Endothelial cell of umbilical vein (primary cell): ENCODE results near the gene SH2D3C. TPM values are rescaled to one million over a fixed set of nuclear protein-coding genes. Genes with fewer than 3 reads are reported as not detected.

Experiments
- BruUV-seq: library from RNA; stranded (reverse); fragments of 400-500 nt; replicated peaks from 2 replicates; lab custom pipeline; 2021; lab: Mats Ljungman, UMichigan
- CTCF ChIA-PET: fragments of 300-600, 350-600 bp; sonication (Branson Sonifier 250); formaldehyde crosslinking; loops from one replicate; lab custom pipeline; 2021; ENCODE audit warnings: antibody characterized with exemption, inconsistent platforms; lab: Charles Lee
- POLR2A ChIA-PET: fragments of 300-600, 350-600 bp; sonication (Branson Sonifier 250); formaldehyde crosslinking; loops from one replicate; lab custom pipeline; 2021; ENCODE audit warnings: antibody characterized with exemption, inconsistent platforms; lab: Charles Lee
- DNase-seq: peaks from one replicate; pipeline ENCODE4 v3.0.0-alpha.2; 2011; ENCODE audit warnings: low read depth, low spot score
- FAIRE-seq: peaks from 2 replicates; lab custom pipeline; 2011; peaks lifted over from hg19 to GRCh38; lab: Jason Lieb, UNC
- H2AFZ ChIP-seq: 2 replicates; pipeline ENCODE4 v1.6.0; 2012; ENCODE audit warnings: low read depth, low read length, control low read depth, inconsistent platforms
- H3K27ac ChIP-seq: 2 replicates; pipeline ENCODE4 v1.5.1; 2011; ENCODE audit warnings: low read depth, mild to moderate bottlenecking, control low read depth, low read length, moderate library complexity; ENCODE audit not compliant: insufficient read depth
- H3K27me3 ChIP-seq, 2 experiments: 2 replicates each; pipeline versions ENCODE4 v1.6.0 to v1.6.1; 2011; ENCODE audit warnings: low read length in 2 of 2, mixed read lengths in 1 of 2; ENCODE audit not compliant: control insufficient read depth in 2 of 2, insufficient read depth in 2 of 2
- H3K36me3 ChIP-seq, 2 experiments: 2 replicates in 1 of 2; 3 replicates in 1 of 2; pipeline ENCODE4 v1.5.1; 2011; ENCODE audit warnings: low read length in 2 of 2, mild to moderate bottlenecking in 1 of 2, moderate library complexity in 1 of 2; ENCODE audit not compliant: control insufficient read depth in 2 of 2, insufficient read depth in 2 of 2; ENCODE audit errors: extremely low read depth in 1 of 2
- H3K4me1 ChIP-seq: 3 replicates; pipeline ENCODE4 v1.5.1; 2011; ENCODE audit warnings: mild to moderate bottlenecking, low read length; ENCODE audit not compliant: control insufficient read depth, insufficient read depth; ENCODE audit errors: extremely low read depth
- H3K4me2 ChIP-seq: 2 replicates; pipeline ENCODE4 v1.6.1; 2011; ENCODE audit warnings: low read length, control low read depth, mixed read lengths; ENCODE audit not compliant: insufficient read depth
- H3K4me3 ChIP-seq, 3 experiments: fragments of 200-600 bp in 1 of 3; sonication (generic), shearing (Covaris generic) in 1 of 3; replicated peaks in 1 of 3; 2 replicates each; pipeline ENCODE4 v1.5.1; 2011 to 2016; ENCODE audit warnings: control low read depth in 3 of 3, low read length in 3 of 3, mild to moderate bottlenecking in 2 of 3, inconsistent platforms in 1 of 3, low read depth in 1 of 3, moderate library complexity in 1 of 3; ENCODE audit not compliant: insufficient read depth in 1 of 3
- H3K79me2 ChIP-seq: 2 replicates; pipeline ENCODE4 v1.6.0; 2012; ENCODE audit warnings: low read length, inconsistent platforms; ENCODE audit not compliant: control insufficient read depth, insufficient read depth
- H3K9ac ChIP-seq: replicated peaks from 2 replicates; pipeline ENCODE3; 2011; ENCODE audit warnings: low read length, control low read depth; ENCODE audit not compliant: insufficient read depth; ENCODE audit errors: extremely low read depth
- H3K9me1 ChIP-seq: replicated peaks from 3 replicates; pipeline ENCODE4 v1.6.0; 2011; ENCODE audit warnings: mild to moderate bottlenecking, low read length; ENCODE audit not compliant: control insufficient read depth, insufficient read depth; ENCODE audit errors: extremely low read depth
- H3K9me3 ChIP-seq: replicated peaks from 2 replicates; pipeline ENCODE4 v1.5.1; 2012; ENCODE audit warnings: low read length, inconsistent platforms; ENCODE audit not compliant: control insufficient read depth, insufficient read depth
- H4K20me1 ChIP-seq: replicated peaks from 2 replicates; pipeline ENCODE3; 2011; ENCODE audit warnings: mild to moderate bottlenecking, low read length; ENCODE audit not compliant: control insufficient read depth, insufficient read depth; ENCODE audit errors: extremely low read depth
- EZH2 ChIP-seq: IDR thresholded peaks from 2 replicates; pipeline ENCODE4 v1.6.1; 2012; ENCODE audit warnings: borderline replicate concordance, low read depth, mild to moderate bottlenecking, moderate library complexity, low read length, inconsistent platforms; ENCODE audit not compliant: severe bottlenecking
- FOS ChIP-seq: IDR thresholded peaks from 2 replicates; pipeline ENCODE4 v1.6.1; 2011; ENCODE audit warnings: mild to moderate bottlenecking, low read length, moderate library complexity, borderline replicate concordance; ENCODE audit not compliant: insufficient read depth
- GATA2 ChIP-seq: IDR thresholded peaks from 2 replicates; pipeline ENCODE4 v1.7.0; 2011; ENCODE audit warnings: low read depth, mild to moderate bottlenecking, moderate library complexity, mixed read lengths, low read length; ENCODE audit not compliant: insufficient read length, insufficient read depth
- JUN ChIP-seq: IDR thresholded peaks from 2 replicates; pipeline ENCODE4 v1.6.1; 2011; ENCODE audit warnings: borderline replicate concordance, low read depth; ENCODE audit not compliant: insufficient read length, insufficient read depth
- MYC ChIP-seq: IDR thresholded peaks from one replicate; pipeline ENCODE4 v1.6.1; 2011; ENCODE audit warnings: mild to moderate bottlenecking, low read depth, low read length
- POLR2A ChIP-seq: IDR thresholded peaks from 2 replicates; pipeline ENCODE4 v1.6.1; 2012; ENCODE audit warnings: low read depth, mild to moderate bottlenecking, control low read depth, low read length
- POLR2AphosphoS5 ChIP-seq: IDR thresholded peaks from 2 replicates; pipeline ENCODE4 v1.6.1; 2012; ENCODE audit warnings: low read depth, mild to moderate bottlenecking, control low read depth, low read length, moderate library complexity; ENCODE audit not compliant: insufficient read depth
- dilution Hi-C: fragments of 300-500 bp; cut with MboI; formaldehyde crosslinking; loops from one replicate; pipeline ENCODE4 v1.15.0; 2019; ENCODE audit warnings: low sequenced_read_pairs; ENCODE audit not compliant: extremely low pct_ligation_motif_present
- intact Hi-C: fragments of 100-400 bp; cut with micrococcal nuclease; formaldehyde crosslinking; loops from one replicate; pipeline ENCODE4 v1.10.0; 2022
- polyA plus RNA-seq, 4 experiments: library from polyadenylated mRNA; depleted of rRNA in 3 of 4; stranded (reverse) in 3 of 4; unstranded in 1 of 4; fragments of >200 nt; gene quantifications; 2 replicates each; pipeline versions ENCODE4 v1.2.1 to v1.2.3, GENCODE V29; 2011 to 2012; ENCODE audit warnings: missing spikeins in 1 of 4
- total RNA-seq: library from RNA; stranded (reverse); gene quantifications from 2 replicates; pipeline ENCODE4 v1.2.3, GENCODE V29; 2021
- TF ChIP-seq, protein P1 (sequence below): IDR thresholded peaks from 2 replicates; pipeline ENCODE4 v1.6.1; 2011; ENCODE audit not compliant: insufficient read depth, insufficient read length
- TF ChIP-seq, protein P2 (sequence below), 2 donors: IDR thresholded peaks; 1 replicate in 1 of 2; 2 replicates in 1 of 2; pipeline ENCODE4 v1.5.1; 2011; ENCODE audit warnings: low read length in 2 of 2, mild to moderate bottlenecking in 2 of 2, moderate library complexity in 2 of 2, control low read depth in 1 of 2, inconsistent platforms in 1 of 2, low read depth in 1 of 2; ENCODE audit not compliant: insufficient read depth in 1 of 2; ENCODE audit errors: extremely low read depth in 1 of 2

Gene SH2D3C
- total and polyA plus RNA-seq, 2 donors (not counting 3 experiments of a cell fraction or from before 2014, with no cell fraction given), result 95.0 to 173 TPM

GRCh38 chr9:127700594-127701255, 77.7 kb downstream of the SH2D3C start:
- intact Hi-C loops (no loop called here), dilution Hi-C loops (no loop called here)
- no peaks in the 10 kb centered on the region for H3K79me2 ChIP-seq
- H4K20me1 ChIP-seq, result no peaks in the 10 kb centered on the region
- H3K9me3 ChIP-seq, result no peaks in the 10 kb centered on the region
- no peaks in the 10 kb centered on the region for H3K27me3 ChIP-seq
- H3K27ac ChIP-seq, result no peak overlapping the region
- BruUV-seq, result no TSS peak
- ChIA-PET CTCF (interaction anchor here (1.0 kb wide), 1 partner anchor 175 kb away, joined by 3 read pairs; no protein-coding TSS in a partner anchor), POLR2A (interaction anchor here (0.6 kb wide), 1 partner anchor 39 kb away, joined by 3 read pairs; no protein-coding TSS in a partner anchor)
- H3K4me1 ChIP-seq, result no peaks in the 10 kb centered on the region
- no peak overlapping the region for H3K4me3 ChIP-seq
- H3K36me3 ChIP-seq, result no peaks in the 10 kb centered on the region
- no peak for TF ChIP-seq JUN
- TF ChIP-seq MYC, result no peak
- no peak for TF ChIP-seq FOS
- no peak for TF ChIP-seq POLR2AphosphoS5
- TF ChIP-seq GATA2, result no peak
- TF ChIP-seq, protein P1, sequence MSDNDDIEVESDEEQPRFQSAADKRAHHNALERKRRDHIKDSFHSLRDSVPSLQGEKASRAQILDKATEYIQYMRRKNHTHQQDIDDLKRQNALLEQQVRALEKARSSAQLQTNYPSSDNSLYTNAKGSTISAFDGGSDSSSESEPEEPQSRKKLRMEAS, result no peak
- TF ChIP-seq POLR2A, result no peak
- no peak for TF ChIP-seq EZH2
- TF ChIP-seq, protein P2, sequence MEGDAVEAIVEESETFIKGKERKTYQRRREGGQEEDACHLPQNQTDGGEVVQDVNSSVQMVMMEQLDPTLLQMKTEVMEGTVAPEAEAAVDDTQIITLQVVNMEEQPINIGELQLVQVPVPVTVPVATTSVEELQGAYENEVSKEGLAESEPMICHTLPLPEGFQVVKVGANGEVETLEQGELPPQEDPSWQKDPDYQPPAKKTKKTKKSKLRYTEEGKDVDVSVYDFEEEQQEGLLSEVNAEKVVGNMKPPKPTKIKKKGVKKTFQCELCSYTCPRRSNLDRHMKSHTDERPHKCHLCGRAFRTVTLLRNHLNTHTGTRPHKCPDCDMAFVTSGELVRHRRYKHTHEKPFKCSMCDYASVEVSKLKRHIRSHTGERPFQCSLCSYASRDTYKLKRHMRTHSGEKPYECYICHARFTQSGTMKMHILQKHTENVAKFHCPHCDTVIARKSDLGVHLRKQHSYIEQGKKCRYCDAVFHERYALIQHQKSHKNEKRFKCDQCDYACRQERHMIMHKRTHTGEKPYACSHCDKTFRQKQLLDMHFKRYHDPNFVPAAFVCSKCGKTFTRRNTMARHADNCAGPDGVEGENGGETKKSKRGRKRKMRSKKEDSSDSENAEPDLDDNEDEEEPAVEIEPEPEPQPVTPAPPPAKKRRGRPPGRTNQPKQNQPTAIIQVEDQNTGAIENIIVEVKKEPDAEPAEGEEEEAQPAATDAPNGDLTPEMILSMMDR (IDR thresholded peaks at IDR 0.05; ENCODE audit: extremely low read depth in 1 of 2, insufficient read depth in 1 of 2, low read depth in 1 of 2, low read length in 2 of 2), result no peak
- FAIRE-seq (no peak), DNase-seq (no peak)
- no peak overlapping the region for H2AFZ ChIP-seq
- H3K9ac ChIP-seq, result no peak overlapping the region
- no peak overlapping the region for H3K4me2 ChIP-seq
- no peaks in the 10 kb centered on the region for H3K9me1 ChIP-seq
